GM12865 (cell line): Measurements from ENCODE around the gene KCNJ12.
"Not testable (repeated sequence)": the region's sequence is repeated elsewhere in the genome, so short reads cannot be mapped to it uniquely, and the experiment has no call there.

ENCODE experiments used
- DNase-seq: peaks from one replicate; pipeline ENCODE4 v3.0.0; 2010; ENCODE audit warnings: low read depth
- H3K4me3 ChIP-seq: 2 replicates; pipeline ENCODE4 v1.5.1; 2011; ENCODE audit warnings: mild to moderate bottlenecking, low read depth, low read length, control low read depth
- TF ChIP-seq, protein P1 (sequence below): IDR thresholded peaks from 2 replicates; pipeline ENCODE4 v1.5.1; 2011; ENCODE audit warnings: low read length, control low read depth, low read depth, inconsistent platforms; ENCODE audit not compliant: insufficient read depth; ENCODE audit errors: missing control alignments

KCNJ12 gene

DNA sequence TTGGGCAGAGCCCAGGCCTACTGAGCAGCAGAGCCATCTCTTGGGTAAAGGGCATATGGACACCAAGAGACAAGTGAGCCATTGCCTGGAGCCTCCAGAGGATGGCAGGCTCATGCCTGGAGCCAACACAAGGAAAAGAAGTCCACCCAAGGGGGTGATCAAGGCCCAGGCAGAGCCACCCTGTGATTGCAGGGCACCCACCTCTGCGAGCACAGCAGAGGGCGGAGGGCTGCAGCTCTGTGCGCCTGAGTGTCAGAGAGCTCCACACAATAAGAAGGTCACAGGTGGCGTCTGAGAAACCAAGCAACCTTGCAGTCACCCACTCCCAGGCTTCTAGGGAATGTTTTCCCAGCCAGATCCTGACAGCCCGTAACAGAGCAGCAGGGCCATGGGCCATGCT, 57.8 kb downstream of the KCNJ12 start:
- not testable (repeated sequence) for DNase-seq, H3K4me3 ChIP-seq

DNA sequence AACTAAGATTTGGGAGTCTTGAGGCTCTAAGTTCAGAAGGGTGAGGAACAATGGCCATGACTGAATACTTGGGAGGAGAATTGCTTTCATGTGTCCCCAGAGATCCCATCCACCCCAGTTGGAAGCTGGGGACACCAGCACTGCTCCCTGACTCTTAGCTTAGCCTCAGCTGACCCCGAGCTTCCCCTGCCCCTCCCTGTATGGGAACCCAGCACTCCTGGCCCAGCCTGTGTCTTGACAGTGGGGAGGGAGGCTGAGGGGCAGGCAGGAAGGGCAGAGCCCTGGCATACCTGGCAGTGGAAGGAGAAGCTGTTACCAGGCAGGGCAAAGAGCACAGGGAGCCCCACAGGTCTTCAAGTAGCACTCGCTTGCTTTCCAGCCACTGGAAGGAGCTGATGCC, 58.8 kb downstream of the KCNJ12 start:
- DNase-seq, H3K4me3 ChIP-seq: not testable (repeated sequence)

DNA sequence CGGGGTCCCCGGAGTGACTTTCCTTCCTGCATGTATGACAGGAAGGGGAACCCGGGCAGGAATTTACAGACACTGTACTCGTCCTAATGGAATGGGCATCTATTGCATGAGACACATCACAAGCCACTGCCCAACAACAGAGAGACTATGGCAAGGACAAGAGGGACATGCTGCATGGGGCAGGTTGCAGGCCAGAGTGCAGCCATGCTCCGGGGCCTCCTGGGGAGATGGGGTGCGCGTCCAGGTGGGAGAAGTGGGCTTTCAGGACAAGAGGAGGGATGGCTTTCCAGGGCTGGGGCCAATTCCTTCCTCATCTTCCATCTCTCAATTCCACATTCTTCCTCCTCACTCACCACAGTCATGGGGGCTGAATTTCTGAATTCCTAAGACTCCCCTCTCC, 60.3 kb downstream of the KCNJ12 start:
- DNase-seq, H3K4me3 ChIP-seq: not testable (repeated sequence)

DNA sequence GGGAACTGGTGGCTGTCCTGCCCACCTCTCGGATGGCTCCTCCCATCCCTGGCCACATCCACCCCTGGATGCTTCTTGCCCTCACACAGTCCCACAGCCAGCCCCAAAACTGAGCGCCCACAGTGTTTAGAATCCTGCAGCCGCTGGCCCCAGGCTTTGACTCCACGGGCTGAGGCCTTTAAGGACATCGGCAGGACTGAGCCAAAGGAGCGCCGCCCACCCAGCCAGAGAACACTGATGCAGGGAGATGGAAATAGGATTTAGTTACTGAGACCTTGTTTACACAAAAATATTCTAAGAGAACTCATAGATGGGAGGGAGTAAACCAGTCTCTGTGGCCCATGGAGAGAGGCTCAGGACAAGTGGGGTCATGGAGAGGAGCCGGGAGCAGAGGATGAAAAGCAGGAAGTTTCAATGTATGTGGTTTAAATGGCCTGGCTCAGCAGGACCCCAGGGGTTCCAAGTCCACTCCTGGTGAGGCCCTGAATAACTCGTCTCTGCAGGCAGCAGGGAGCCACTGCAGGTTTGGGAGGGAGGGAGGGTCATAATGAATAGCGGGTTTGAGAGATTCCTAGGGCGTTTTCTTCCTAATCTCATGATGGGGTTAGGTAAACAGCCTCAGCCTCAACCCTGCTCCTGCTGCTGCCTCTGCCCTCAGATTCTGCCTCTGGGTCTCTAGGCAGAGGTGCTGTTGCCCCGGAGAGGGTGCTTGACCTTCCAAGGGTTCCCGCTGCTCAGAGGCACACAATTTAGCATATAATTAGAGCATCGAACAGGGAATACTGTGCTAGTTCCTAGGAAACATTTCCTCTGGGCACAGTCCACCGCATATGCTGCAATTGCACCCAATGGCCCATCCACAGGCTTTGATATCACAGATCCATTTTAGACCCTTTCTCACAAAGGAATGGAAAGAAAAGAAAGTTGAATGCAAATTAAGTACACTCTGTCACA, 61.0 kb downstream of the KCNJ12 start:
- not testable (repeated sequence) for DNase-seq, H3K4me3 ChIP-seq

DNA sequence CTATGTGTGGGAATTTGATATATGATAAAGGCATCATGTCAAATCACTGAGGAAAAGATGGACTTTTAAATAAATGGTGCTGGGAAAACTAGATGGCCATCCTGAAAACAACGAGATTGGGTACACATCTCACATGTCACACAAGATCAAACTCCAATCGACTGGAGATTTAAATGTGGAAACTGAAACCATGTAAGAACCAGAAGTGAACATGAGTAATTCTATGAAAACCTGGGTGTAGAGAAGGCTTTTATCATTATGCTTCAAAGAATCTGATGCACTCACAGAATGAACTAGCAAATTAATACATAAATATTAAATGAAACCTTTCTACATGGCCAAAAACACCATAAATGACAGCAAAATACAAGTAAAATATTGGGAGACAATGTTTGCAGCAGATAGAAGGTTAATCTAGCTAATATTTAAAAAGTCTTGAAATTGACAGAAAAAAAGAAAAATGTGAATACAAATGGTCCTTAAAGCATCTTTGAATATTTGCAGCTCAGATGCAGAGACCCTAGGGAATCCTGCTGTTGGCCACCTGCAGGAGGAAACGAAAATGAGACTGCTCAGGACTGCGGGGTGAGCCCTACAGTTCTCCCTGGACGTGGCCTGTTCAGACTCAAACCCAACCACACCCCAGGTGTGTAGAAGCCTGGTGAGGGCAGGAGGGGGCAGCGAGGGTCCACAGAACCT, 62.3 kb downstream of the KCNJ12 start:
- not testable (repeated sequence) for H3K4me3 ChIP-seq, DNase-seq

DNA sequence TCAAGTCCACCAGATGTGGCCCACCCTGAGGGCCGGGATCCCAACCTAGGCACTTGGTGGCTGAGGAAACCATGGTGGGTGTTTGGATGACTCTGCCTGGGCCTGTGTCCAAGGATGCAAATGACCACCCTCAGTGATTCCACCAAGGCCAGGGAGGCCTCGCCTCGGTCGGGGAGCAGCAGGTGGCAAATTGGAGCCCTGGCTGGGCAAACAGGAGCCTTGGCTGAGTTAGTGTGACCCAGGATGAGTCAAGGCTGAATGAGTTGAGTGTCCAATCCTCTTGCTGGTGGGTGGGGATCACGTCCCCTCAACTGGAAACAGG, 62.8 kb downstream of the KCNJ12 start:
- not testable (repeated sequence) for DNase-seq, H3K4me3 ChIP-seq

DNA sequence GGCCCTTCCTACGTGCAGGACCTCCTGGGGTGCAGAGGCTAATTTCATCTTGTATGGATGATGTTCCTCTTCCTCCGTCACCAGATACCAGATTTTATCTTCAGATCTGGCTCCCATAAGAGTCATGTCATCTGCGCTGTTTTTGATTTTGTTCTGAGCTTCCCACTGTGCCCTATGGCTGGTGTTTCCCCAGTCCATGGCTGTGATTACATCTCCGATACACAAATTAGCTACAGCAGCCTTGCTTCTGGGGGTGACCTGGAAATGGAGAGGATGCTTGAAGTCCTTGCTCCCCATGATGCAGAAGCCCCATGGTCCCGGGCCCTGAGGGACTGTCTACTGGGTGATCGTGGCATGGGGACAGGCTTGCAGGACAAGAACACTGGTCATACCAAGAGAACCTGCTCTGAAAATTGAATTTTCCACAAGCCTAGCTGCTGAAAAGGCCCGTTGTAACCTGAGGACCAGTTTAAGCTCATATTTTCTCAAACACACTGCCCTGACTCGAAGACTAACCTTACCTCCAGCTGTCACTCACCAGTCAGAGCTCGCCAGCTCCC, 69.0 kb downstream of the KCNJ12 start:
- H3K4me3 ChIP-seq = no peak overlapping the region
- no peak for DNase-seq
- TF ChIP-seq, protein P1, sequence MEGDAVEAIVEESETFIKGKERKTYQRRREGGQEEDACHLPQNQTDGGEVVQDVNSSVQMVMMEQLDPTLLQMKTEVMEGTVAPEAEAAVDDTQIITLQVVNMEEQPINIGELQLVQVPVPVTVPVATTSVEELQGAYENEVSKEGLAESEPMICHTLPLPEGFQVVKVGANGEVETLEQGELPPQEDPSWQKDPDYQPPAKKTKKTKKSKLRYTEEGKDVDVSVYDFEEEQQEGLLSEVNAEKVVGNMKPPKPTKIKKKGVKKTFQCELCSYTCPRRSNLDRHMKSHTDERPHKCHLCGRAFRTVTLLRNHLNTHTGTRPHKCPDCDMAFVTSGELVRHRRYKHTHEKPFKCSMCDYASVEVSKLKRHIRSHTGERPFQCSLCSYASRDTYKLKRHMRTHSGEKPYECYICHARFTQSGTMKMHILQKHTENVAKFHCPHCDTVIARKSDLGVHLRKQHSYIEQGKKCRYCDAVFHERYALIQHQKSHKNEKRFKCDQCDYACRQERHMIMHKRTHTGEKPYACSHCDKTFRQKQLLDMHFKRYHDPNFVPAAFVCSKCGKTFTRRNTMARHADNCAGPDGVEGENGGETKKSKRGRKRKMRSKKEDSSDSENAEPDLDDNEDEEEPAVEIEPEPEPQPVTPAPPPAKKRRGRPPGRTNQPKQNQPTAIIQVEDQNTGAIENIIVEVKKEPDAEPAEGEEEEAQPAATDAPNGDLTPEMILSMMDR = no peak

DNA sequence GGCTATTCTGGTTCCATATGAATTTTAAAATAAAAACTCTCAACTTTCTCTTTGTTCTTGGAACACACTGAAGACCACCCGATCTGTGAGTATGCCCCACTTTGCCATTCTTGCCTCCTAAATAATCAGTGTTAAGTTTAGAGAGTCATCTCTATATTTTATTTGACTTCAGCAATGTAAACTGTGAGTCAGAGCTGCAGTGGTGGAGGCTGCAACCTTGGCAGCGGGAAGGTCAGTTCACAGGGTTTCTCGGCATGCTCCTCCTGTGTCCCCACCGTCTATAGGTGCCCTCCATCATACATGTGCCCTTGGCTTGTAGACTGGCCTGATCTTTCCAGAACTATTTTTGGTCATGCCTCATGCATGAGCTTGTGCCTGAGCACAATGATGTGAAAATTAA, 71.4 kb downstream of the KCNJ12 start:
- not testable (repeated sequence) for DNase-seq, H3K4me3 ChIP-seq

DNA sequence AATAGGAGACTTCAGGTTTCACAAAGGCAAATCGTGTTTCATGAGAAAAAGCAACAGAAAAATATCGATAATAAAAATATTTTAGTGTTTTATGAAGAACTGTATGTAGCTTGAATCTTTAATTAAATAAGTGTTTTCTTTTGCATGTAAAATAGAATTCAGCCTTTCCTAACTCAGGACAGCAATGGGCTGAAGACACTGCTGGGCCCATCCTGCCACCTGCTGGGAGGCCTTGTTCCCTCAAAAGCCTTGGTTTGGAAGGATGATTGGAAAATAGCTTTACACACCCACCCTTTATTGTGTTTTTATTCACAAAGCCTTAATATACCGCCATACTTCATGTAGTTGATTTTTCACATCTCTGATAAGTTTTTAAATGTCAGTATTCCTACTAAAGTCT, 73.7 kb downstream of the KCNJ12 start:
- DNase-seq, H3K4me3 ChIP-seq: not testable (repeated sequence)

DNA sequence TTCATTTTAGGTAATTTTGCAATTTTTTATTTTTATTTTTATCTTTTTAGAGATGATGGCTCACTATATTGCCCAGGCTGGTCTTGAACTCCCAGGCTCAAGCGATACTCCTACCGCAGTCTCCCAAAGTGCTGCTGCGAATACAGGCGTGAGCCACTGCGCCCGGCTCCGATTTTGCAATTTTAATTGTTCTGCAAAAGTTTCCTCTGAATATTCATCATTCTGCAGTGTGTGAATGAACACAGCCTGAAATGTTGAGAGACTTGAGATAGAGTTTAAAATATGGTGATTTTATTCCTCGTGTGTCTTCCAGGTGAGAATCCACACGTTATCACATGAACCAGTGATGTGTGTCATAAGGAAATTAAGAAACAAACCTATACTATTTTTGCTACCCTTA, 75.8 kb downstream of the KCNJ12 start:
- DNase-seq = no peak
- H3K4me3 ChIP-seq = no peak overlapping the region
- TF ChIP-seq, protein P1 = no peak

DNA sequence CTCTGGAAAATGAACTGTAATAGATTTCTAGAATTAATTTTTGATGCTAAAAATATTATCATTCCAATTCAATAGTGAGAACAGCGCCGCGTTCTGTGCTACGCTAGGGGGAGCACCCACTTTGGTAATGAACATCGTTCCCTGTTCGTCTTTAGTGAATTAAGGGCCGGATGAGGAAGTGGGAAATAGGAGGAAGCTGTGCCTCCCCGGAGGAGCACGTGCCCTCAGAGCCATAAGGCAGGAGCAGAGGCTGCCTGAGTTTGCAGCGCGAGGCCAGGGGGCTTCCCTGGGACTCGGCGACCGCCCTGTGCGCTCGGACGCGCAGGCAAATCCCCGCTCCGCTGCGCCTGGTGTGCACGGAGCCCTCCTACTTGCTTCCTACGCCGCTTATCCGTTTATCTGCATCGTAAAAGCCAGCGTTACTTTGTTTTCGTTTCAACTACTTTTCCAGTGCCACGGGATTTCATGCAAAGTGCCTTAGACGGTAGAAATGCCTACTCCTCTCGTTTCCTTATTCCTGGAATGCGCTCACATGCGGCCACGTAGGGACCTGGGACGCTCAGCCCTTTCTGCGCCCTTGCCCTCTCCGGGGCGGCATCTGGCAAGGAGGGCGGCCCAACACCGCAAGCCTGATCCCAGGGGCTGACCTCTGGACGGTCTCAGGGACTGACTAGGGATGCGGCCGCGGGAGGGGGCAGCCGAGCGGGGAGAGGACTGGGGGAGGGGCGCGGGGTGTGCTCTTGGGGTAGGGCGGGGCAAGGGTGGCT, 76.4 kb downstream of the KCNJ12 start:
- TF ChIP-seq, protein P1 = no peak
- DNase-seq = no peak
- H3K4me3 ChIP-seq = no peak overlapping the region
